ENCODE measurements around the gene NR2E3.

DNA sequence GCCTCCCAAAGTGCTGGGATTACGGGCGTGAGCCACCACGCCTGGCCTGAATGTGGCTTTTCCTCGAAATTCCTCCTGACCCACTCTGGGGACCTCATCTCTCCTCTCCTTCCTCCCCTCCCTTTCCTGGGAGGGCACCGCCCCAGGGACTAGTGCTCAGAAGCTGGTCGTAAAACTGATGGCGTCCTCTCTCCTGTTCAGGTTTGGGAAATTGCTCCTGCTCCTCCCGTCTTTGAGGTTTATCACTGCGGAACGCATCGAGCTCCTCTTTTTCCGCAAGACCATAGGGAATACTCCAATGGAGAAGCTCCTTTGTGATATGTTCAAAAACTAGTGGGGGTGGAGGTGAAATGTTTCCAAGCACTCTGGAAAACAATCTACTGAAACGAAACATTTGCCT, 7.0 kb downstream of the NR2E3 start:
- TF ChIP-seq CTCF (IDR thresholded peaks at IDR 0.05; ENCODE audit: insufficient read depth, low read depth, low read length) (no peak), EZH2 (IDR thresholded peaks at IDR 0.05; ENCODE audit: insufficient read depth, low read length) (no peak)

Measured in astrocyte (in vitro differentiated cells and primary cell).